Activated CD4-positive, alpha-beta T cell treated with anti-CD3 and anti-CD28 coated beads, Interleukin-2, Interleukin-6, amounts not matched to agents 100 ng/mL and 50 ng/mL, durations not matched to agents 16 hours and 8 hours (primary cell): ENCODE measurements around the gene NEK2.
"Not testable (repeated sequence)": the region's sequence is repeated elsewhere in the genome, so short reads cannot be mapped to it uniquely, and the experiment has no call there.

Experiments
- DNase-seq: peaks from one replicate; pipeline ENCODE4 v3.0.0-alpha.2; 2020

NEK2 gene

DNA sequence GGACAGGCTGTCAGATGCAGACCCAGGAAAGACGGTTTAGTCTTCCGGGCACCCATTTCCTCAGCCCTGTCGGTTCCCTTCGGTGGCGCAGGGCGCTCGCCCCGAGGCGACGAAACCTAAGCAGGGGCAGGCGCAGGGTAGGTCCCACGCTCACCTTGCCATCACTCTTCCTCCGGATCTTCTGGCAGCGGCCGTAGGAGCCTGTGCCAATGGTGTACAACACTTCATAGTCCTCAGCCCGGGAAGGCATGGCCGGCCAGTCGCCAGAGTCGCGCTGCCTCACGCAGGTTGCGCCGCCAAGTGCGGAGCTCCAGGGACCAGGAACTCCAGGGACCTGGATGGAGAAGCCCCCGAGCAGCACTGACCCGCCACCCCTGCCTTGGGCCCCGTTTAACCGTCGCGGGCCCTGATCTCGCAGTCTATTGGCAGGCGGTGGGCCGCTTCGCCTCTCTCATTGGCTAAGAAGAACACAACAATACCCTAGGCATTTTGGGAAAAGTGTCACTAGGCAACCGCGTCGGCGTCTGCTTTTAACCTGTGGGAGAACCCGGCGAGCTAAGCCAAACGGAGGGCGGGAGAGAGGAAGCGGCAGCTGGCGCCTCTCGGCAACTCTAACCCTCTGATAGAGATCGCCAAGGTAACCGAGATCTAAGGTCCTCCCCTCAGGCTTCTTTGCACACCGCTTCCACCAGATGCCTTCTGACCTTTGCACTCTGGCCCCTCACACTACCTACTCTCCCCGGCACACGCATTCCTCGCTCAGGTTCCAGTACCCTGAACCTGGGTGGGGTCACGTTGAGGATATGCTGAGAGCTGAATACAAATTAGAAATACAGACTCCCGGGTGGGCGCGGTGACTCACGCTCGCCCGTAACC lies at the start of gene NEK2:
Gene NEK2, minus strand, starts transcription at position 392 of the 876 bp plus-strand sequence. Its CDS starts 142 bp downstream, at position 250.
- peak; percentile 94 for DNase-seq

DNA sequence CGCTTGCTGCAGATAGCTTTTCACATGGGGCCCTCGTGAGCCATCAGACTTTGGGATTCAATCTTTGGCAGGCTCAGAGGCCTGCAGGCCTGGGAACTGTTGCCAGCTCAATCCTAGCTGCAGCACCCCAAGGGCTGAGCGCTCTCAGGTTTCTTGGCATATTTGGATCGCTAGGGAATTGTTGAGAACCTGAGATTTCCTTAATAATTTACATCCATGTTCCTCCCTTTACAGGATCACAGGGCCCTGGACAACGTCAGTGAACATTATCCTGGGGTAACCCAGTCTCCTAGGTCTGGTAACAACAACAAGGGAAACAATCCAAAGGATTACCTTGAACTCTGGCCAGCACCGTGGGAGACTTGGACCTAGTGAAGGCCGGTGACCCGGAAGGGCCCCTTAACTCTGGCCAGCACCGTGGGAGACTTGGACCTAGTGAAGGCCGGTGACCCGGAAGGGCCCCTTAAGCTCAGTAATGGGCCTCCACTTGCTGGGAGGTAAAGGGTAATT lies 49.3 kb upstream of the NEK2 start:
- DNase-seq = no peak

DNA sequence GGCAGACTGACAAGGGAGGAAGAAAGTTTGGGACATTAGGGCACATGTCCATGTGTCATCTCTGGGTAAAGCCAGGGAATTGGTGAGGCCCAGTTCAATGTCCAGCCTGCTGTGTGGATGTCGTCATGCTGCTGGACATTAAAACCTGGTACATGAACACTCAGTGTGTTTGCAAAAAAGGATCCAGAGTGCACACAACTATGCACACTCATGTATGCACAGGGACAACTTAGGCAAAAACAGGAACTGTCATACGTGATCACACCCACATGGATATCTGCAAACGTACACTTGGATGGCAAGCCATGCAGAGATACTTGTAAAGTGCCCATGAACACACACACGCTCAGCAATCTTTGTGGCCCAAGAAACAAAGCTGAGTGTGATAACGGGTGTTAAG lies 47.9 kb upstream of the NEK2 start:
- DNase-seq = no peak

DNA sequence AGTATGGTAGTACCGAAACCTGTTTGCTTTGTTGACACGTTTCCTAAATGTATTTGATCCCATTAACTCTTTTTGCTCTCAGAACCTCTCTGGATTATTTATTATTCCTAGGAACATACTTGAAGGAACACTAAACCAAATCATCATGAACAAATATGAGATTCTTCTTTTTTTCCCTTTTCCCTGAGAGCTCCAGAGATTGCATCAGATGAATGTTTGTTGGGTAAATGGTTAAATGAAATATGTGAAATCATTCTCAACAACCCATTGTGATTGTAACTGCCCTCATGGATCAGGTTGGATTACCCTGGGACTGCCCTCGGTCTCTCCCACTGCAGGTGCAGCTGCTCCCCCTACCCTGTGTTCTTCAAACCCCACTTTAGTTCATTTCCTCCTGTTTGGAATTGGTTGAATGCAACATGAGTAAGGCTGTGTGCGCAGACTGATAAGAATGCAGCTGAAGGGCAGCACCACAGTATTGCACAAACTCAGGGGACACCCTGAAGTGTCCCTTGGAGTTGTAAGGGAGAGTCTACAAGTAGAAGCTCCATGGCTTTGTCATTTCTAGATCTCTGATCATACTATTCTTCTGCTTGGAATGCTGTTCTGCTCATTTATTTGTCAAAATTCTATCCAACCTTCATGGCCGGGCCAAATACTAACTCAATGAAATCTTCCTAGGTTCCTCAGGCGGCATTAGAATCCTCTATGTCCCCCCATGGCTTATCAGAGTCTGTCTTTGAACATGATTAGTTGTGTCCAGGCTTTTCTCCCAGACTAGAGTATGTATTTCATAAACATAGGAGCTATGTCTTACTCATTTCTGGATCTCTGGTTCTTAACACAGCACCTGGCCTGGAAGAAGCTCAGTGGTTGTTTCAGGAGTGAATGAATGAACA lies 47.1 kb upstream of the NEK2 start:
- DNase-seq = no peak

DNA sequence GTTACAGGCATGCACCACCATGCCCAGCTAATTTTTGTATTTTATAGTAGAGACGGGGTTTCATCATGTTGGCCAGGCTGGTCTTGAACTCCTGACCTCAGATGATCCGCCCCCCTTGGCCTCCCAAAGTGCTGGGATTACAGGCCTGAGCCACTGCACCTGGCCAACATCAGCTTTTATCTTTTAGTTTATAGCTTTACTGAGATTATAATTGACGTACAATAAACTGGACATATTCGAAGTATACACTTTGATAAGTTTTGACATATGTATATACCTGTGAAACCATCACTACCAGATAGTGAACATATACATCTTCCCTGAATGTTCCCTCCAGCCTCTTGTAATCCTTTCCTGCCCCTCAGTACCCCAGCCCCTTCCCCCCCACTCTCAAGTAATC lies 41.1 kb upstream of the NEK2 start:
- not testable (repeated sequence) for DNase-seq

DNA sequence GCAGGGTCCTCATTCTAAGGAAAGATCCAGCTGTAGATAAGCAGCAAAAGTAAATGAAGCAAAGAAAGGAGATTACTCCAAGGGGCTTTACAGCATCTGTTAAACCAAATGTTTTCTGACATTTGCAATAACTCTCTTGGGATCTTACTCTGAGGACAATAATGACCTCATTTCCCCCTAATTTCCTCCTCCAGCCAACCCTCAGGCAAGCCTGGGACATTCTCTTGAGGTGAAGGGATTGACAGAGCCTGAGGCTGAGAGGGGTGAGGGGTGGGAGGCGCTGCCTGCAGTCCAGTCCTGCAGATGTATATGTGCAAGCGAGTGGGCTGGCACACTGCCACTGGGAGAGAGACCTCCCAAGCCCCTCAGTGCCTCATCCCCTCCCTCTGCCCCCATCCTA lies 40.5 kb upstream of the NEK2 start:
- DNase-seq = no peak

DNA sequence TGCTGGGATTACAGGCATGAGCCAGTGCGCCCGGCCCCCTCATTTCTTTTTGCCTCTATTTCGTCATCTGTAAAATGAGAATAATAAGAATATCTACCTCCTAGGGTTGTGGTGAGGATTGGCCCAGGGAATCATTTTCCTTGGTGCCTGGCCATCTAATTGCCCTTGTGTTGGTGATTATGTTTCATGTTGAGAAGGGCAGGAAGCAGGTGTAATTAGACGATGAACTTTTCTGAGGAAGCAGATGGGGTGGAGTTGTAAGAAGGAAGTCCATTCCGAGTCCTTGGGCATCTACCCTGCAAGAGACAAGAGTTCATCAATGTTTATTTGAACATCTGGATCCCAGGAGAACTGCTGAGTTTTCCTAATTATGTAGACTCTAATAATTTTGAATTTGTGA lies 38.7 kb upstream of the NEK2 start:
- no peak for DNase-seq

DNA sequence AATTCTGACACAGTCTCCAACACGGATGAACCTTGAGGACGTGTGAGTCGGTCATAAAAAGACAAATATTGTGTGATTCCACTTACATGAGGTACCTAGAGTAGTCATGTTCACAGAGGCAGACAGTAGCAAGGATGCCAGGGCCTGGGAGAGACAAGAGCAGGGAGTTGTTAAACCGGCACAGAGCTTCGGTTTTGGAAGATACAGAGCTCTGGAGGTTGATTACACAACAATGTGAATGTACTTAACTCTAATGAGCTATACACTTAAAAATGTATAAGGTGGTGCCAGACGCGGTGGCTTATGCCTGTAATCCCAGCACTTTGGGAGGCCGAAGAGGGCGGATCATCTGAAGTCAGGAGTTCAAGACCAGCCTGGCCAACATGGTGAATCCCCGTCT lies 37.8 kb upstream of the NEK2 start:
- DNase-seq = no peak

DNA sequence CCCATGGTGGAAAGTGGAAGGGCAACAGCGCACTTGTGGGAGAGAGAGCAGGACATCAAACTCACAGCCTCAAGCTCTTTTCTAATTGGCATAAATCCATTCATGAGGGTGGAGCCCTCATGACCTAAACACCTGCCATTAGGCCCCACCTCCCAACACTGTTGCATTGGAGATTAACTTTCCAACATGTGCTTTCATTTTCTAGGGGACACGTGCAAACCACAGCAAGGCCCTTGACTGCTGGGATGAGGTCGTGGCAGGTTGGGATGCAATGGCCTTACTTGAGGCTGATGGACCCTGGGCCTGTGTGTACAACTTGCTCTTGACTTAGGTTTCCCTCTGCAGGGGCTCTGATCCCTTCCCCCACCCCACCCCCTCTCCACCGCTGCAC lies 35.9 kb upstream of the NEK2 start:
- no peak for DNase-seq

DNA sequence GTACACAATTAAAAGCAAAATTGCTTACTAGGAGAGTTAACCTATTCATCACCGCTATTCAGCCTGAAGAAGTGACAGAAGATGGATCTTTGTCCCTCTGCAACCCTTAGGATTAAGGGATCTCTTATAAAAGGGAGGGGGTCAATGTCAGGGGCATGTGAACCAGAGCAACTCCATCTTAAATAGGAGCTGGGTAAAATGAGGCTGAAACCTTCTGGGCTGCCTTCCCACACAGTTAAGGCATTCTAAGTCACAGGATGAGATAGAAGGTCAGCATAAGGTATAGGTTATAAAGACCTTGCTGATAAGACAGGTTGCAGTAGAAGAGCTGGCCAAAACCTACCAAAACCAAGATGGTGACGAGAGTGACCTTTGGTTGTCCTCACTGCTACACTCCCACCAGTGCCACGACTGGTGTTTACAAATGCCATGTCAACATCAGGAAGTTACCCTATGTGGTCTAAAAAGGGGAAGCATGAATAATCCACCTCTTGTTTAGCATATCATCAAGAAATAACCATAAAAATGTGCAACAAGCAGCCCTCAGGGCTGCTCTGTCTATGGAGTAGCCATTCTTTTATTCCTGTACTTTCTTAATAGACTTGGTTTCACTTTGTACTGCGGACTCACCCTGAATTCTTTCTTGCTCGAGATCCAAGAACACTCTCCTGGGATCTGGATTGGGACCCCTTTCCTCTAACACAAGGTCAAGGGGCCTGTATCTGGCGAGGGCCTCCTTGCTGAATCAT lies 35.3 kb upstream of the NEK2 start:
- DNase-seq = no peak

DNA sequence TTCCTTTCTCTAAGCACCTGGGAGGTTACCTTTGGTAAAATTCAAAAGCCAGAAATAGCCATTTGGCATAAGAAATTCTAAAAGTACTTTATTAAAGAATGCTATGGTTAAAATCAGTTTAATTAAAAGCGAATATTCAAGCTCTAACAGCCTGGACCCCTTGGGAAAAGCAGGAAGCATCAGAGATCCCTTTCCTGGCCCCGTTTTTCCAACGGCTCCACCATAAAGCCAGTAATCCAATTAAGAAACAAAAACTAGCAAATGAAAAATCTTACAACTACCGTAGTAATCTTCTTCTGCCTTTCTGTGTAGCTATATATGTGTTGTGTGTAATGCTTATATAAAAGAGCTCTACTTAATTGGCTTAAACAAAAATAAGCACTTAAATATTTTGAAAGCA lies 33.5 kb upstream of the NEK2 start:
- no peak for DNase-seq

DNA sequence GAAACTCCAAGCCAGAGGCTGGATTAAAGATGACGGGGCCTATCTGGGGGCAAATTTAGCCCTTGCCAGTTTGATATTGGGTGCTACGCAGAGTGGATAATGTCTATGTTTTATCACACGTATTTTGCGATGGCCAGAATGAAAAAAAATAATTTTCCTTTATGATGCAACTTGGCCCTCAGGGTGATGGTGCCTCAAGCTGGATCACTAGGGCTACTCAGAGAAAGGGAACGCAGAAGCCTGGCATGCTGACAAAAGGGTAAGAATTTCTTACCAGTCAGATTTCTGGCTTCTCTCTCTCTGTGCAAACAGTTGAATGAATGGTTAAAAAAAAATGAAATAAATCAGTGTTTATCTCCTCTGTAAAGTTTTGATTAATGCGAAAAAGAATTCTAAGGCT lies 32.6 kb upstream of the NEK2 start:
- DNase-seq = no peak

DNA sequence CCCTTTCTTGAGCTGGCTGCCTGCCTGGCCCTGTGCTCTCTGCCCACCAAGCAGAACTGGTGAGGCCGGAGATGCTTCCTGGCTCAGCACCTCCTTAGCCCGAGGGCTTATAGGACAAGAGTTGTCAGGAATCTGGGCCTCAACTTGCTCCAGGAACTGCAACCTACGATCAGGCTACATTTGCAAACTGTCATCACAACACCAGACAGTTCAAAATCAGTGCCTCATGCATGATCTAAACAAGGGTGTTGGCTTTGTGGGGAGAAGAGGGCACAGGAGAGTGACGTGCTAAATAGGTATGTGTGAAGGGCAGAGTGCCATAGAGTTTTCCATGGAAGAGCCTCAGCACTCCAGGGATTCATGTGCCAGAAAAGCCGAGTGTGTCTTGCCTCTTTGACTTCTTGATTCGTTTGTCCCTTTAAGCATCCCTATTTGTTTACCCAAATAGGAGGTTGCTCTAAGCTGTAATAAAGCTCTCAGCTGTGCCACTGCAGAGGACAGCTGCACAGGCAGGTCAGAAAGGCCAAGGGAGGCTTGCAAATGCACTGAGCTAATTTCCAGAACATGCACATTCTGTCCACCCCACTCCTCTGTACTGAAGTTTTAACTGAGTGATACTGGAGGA lies 30.2 kb upstream of the NEK2 start:
- no peak for DNase-seq

DNA sequence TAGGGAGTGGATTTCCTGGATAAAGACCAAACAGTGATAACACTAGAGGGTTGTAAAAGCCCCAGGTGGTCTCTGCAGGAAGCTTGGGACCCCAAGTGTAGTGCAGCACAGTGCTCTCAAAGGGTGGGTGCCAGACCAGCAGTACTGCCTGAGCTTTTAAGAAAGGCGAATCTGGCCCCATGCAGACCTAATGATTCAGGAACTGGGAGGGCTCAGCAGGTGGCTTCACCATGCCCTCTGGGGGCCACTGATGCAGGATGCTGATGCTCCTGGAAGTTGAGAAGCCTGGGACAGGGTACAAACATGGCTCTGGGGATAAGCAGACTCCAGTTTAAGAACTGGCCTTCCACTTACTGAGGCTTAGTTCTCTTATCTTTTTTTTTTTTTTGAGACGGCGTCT lies 29.1 kb upstream of the NEK2 start:
- DNase-seq = no peak

DNA sequence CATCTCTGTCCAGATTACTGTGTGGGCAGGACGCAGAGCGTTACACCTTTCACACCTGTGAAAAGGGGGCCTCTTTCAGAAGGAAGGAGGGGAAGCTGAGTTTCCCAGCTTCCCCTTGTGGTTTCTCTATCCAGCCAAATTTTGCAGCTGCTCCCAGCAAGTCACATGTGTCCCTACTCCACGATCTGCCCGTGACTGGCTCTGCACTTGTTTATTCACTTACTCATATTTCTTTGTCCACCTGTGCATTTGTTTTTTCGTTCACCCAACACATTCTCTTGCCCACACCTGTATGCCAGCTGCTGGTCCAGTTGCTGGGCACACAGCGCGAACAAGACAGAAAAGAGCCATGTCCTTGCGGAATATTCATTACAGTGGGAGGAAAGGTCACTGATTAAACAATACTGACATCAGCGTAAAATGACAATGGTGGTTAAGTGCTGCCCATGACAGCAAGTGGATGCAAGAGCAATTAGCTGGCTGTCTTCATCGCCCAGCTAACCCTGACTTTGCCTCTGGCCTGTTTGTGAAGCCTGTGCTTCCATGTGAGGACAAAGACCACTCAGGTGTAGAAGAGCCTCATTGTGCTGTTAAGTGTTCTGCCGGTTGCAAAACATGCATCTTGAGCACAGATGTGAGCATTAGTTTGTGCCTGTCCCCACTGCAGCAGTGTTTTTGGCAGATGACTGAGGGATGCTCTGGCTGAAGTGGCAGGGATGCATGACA lies 28.6 kb upstream of the NEK2 start:
- no peak for DNase-seq

DNA sequence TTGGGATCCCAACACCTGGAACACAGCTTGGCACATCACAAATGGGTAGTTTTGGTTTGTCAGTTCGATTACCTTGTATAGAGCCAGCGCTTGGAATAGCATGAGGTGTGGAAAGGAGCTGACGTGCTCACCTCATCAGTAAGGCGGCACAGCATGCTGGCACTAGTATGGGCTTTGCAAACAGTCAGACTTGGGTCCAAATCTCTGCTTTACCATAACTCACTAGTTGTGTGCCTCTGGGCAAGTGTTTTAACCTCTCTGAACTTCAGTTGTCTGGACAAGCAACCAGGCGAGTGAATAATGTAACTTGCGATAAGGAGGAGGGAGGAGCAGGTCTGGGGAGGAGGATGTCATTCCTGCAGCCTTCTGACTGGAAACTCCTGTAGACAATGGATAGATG lies 26.3 kb upstream of the NEK2 start:
- DNase-seq = no peak

DNA sequence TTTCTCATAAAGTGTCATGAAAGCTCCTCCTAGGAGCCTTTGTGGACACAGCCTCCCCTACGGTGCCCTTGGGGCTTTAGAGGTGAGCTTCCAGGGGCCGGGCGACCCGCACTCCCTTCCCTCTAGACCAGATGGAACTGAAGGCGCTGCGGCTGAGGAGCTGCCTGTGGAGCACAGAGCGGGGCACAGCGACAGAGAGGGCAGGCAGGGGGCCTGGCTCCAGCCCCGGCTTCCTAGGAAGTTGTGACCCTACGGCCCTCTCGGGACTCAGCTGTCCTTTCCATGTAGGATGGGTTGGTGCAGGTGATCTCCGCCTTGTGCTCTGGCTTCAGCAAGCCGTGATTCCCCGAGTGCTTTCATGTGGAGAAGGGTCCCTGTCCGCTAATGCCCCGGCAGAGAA lies 23.6 kb upstream of the NEK2 start:
- no peak for DNase-seq

DNA sequence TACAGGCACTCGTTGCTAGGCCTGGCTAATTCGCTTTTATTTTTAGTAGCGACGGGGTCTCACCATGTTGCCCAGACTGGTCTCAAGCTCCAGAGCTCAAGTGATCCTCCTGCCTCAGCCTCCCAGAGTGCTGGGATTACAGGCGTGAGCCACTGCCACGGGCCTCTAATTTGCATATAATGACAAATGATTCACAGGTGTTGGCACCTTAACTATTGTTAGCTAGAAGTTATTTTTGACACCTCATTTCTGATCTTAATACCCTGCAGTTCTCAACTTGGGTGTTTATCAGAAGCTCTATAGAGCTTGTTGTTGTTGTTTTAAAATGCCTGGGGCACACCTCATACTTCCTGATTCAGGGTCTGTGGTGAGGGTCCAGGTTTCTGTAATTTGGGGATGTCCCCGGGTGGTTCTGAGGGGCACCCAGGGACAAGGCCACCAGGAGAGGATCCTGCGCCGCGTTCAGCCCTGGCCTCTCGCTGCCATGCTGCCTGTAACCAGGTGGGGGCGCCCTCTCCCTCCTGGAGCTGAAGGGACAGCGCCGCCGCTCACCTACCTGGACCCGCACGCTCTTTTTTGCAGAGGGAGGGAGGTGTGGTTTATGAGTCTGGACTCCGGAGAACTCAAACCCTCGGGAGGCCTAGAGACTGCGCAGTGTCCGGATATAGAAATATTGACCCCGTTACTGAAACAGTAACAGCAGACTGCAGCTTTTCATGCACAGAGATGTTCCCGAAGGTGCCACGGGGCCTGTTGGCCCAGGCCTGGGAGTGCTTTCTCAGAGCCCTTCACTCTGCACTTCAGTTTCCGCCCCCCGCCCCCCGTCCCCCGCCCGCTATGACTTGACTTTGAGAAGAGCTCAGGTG lies 23.0 kb upstream of the NEK2 start:
- peak; percentile 87 for DNase-seq

DNA sequence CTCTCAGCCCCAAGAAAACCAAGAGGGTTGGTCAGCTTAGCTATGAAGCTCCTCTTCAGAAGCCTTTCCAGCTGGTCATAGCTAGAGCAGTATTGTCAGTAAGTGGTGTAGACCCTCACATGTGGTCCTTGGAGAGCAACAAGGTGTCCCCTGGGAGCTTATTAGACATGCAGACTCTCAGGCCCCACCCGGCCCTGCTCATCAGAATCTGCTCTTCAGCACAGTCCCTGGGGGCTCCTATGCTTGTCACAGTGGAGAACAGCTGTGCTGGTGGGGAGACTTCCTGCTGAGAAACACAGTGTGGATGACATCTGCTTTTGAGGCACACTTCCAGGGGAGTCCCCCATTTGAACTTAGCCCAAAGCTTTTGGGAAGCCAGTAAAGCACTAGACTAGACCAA lies 21.9 kb upstream of the NEK2 start:
- DNase-seq = no peak

DNA sequence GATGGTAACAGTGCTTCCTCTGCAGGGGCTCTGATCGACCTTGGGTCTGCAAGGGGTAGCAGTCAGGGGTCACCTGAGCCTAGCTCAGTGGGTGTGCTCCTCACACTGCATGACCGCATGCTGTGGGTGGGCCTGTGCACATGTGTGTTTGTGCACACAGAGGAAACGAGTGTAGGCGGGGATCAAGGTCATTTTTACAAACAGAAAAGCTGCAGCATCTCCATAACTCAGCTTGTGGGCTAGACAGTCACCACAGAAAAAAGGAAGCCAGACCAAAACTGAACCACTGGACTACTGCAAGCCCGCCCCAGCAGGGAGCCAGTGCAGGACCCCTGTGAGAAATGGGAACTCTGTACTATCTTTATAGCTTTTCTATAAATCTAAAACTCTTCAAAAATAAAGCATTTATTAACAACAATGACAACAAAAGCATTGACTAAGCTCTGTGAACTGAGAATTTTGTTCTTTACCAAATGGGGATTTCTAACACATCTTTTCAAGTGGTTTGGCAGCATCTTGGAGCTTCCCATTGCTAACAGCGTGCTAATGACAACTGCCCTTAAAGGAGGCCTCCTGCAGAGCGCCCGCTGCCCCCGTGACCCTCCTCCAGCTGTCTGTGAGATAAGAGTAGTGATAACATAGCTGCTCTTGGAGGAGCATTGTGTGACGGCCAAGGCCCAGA lies 19.9 kb upstream of the NEK2 start:
- peak; percentile 19 for DNase-seq
